Panc1 (cell line): ENCODE results near the gene ACOX1. TPM values are rescaled to one million over a fixed set of nuclear protein-coding genes. Genes with fewer than 3 reads are reported as not detected.
A peak's percentile ranks its signal among the peaks of the same experiment; 100 is the strongest.

Experiments
- ATAC-seq: fragments of 200-7000 bp; cut with Tn5 transposase; 2 replicates; pipeline ENCODE4 v1.9.1; 2020; ENCODE audit warnings: mild to moderate bottlenecking, moderate library complexity
- BruUV-seq: library from RNA; stranded (reverse); fragments of 400-500 nt; replicated peaks from 2 replicates; lab custom pipeline; 2021; lab: Mats Ljungman, UMichigan
- CTCF ChIA-PET: fragments of 300-600 bp; sonication (Branson Sonifier 250); formaldehyde crosslinking; loops from one replicate; lab custom pipeline; 2022; ENCODE audit warnings: antibody characterized with exemption; lab: Charles Lee
- POLR2A ChIA-PET: fragments of 300-600 bp; sonication (Branson Sonifier 250); formaldehyde crosslinking; loops from one replicate; lab custom pipeline; 2022; ENCODE audit warnings: antibody characterized with exemption; lab: Charles Lee
- DNase-seq: peaks from one replicate; pipeline ENCODE4 v3.0.0-alpha.2; 2010; ENCODE audit warnings: low read depth, low spot score
- H3K27ac ChIP-seq: 2 replicates; pipeline ENCODE4 v1.5.1; 2011; ENCODE audit warnings: mild to moderate bottlenecking, low read length, inconsistent platforms
- H3K27me3 ChIP-seq: fragments of 200-500 bp; sonication (Bioruptor generic); 2 replicates; pipeline ENCODE4 v1.6.0; 2014; ENCODE audit warnings: low read length, inconsistent platforms; ENCODE audit not compliant: control insufficient read depth, insufficient read depth
- H3K36me3 ChIP-seq: fragments of 200-500 bp; sonication (Bioruptor generic); 2 replicates; pipeline ENCODE4 v1.5.1; 2014; ENCODE audit warnings: inconsistent platforms, mild to moderate bottlenecking, low read length, moderate library complexity; ENCODE audit not compliant: control insufficient read depth, insufficient read depth
- H3K4me1 ChIP-seq: 2 replicates; pipeline ENCODE4 v1.5.1; 2011; ENCODE audit warnings: inconsistent platforms, mild to moderate bottlenecking, low read length, moderate library complexity; ENCODE audit not compliant: control insufficient read depth, insufficient read depth
- H3K4me3 ChIP-seq, 2 experiments: 2 replicates each; pipeline ENCODE4 v1.5.1; 2011 to 2012; ENCODE audit warnings: low read depth in 2 of 2, low read length in 2 of 2, mild to moderate bottlenecking in 2 of 2, inconsistent platforms in 1 of 2, moderate library complexity in 1 of 2
- H3K9me3 ChIP-seq: fragments of 200-500 bp; sonication (Bioruptor generic); 2 replicates; pipeline ENCODE4 v1.5.1; 2014; ENCODE audit warnings: low read depth, mild to moderate bottlenecking, inconsistent platforms, low read length, moderate library complexity; ENCODE audit not compliant: control insufficient read depth, insufficient read depth
- CTCF ChIP-seq: fragments of 450-650 bp; IDR thresholded peaks from 2 replicates; pipeline ENCODE4 v1.5.1; 2017; ENCODE audit warnings: mild to moderate bottlenecking
- POLR2AphosphoS5 ChIP-seq: IDR thresholded peaks from 2 replicates; pipeline ENCODE4 v1.6.1; 2012; ENCODE audit warnings: mild to moderate bottlenecking, low read depth, low read length, moderate library complexity
- REST ChIP-seq, 2 experiments: IDR thresholded peaks; 2 replicates each; pipeline ENCODE4 v1.6.1; 2011 to 2012; ENCODE audit warnings: low read depth in 2 of 2, control low read depth in 1 of 2, low read length in 1 of 2, mild to moderate bottlenecking in 1 of 2, moderate library complexity in 1 of 2; ENCODE audit not compliant: insufficient read depth in 1 of 2
- SIN3A ChIP-seq: IDR thresholded peaks from 2 replicates; pipeline ENCODE4 v1.6.1; 2012; ENCODE audit warnings: low read depth, mild to moderate bottlenecking, low read length, moderate library complexity, borderline replicate concordance; ENCODE audit not compliant: insufficient read depth
- TCF7L2 ChIP-seq: IDR thresholded peaks from 2 replicates; pipeline ENCODE4 v1.6.1; 2011; ENCODE audit warnings: mild to moderate bottlenecking, low read depth, low read length, inconsistent platforms
- in situ Hi-C: cut with HindIII; loops from 2 replicates; pipeline ENCODE4 v1.10.0; 2016; ENCODE audit warnings: low sequenced_read_pairs, low pct_unique_long_range_greater_than_20kb
- intact Hi-C: fragments of 100-400 bp; cut with micrococcal nuclease; formaldehyde crosslinking; loops from one replicate; pipeline ENCODE4 v1.10.0; 2022; ENCODE audit not compliant: unreplicated experiment
- total RNA-seq: library from RNA; stranded (reverse); gene quantifications from one replicate; pipeline ENCODE4 v1.2.1, GENCODE V29; 2021; ENCODE audit not compliant: unreplicated experiment

Gene ACOX1
- total RNA-seq, 1 experiment from 2014 or later: 53.5 TPM

GRCh38 chr17:75931062-75931461 is 47.9 kb downstream of the ACOX1 start:
- ChIA-PET POLR2A (no interaction called here), CTCF (no interaction called here)
- no peak for TF ChIP-seq POLR2AphosphoS5
- TF ChIP-seq REST (IDR thresholded peaks at IDR 0.05; ENCODE audit: insufficient read depth in 1 of 2, low read depth in 2 of 2, low read length in 1 of 2): no peak
- TF ChIP-seq TCF7L2: no peak
- no peak for TF ChIP-seq CTCF
- no peak for TF ChIP-seq SIN3A
- no peak overlapping the region for H3K4me3 ChIP-seq
- no peak for DNase-seq
- in situ Hi-C loops (loop anchor here (25.0 kb wide), 1 partner anchor 131 kb away; the partner anchor contains the start of genes GALR2 and SRP68), intact Hi-C loops (no loop called here)
- H3K27me3 ChIP-seq: no peaks in the 10 kb centered on the region
- no peaks in the 10 kb centered on the region for H3K4me1 ChIP-seq
- H3K36me3 ChIP-seq: no peaks in the 10 kb centered on the region
- no peaks in the 10 kb centered on the region for H3K9me3 ChIP-seq
- no peak overlapping the region for H3K27ac ChIP-seq
- BruUV-seq: no TSS peak
- ATAC-seq: no peak

GRCh38 chr17:75927286-75927922 is 51.6 kb downstream of the ACOX1 start:
- ATAC-seq (peak; percentile 75), DNase-seq (no peak)
- Histone ChIP-seq H3K9me3 (no peaks in the 10 kb centered on the region), H3K27ac (no peak overlapping the region), H3K27me3 (no peaks in the 10 kb centered on the region), H3K4me1 (no peaks in the 10 kb centered on the region), H3K4me3 (no peak overlapping the region), H3K36me3 (no peaks in the 10 kb centered on the region)
- TF ChIP-seq SIN3A: no peak
- TF ChIP-seq CTCF: no peak
- no peak for TF ChIP-seq REST (IDR thresholded peaks at IDR 0.05; ENCODE audit: insufficient read depth in 1 of 2, low read depth in 2 of 2, low read length in 1 of 2)
- TF ChIP-seq POLR2AphosphoS5: no peak
- TF ChIP-seq TCF7L2: no peak
- in situ Hi-C loops: loop anchor here (25.0 kb wide), 1 partner anchor 135 kb away; the partner anchor contains the start of genes GALR2 and SRP68
- ChIA-PET POLR2A (interaction anchor here (0.5 kb wide), 1 partner anchor 363 kb away, joined by 3 read pairs; no protein-coding TSS in a partner anchor), CTCF (interaction anchor here (0.6 to 1.4 kb wide), 3 partner anchors 16 to 27 kb away, joined by 4 to 7 read pairs (median 5); partner anchors contain the start of gene MRPL38)
- intact Hi-C loops: no loop called here
- BruUV-seq: no TSS peak
